ENCODE data around the gene MAPK1.
"Not testable (repeated sequence)": the region's sequence is repeated elsewhere in the genome, so short reads cannot be mapped to it uniquely, and the experiment has no call there.

GRCh38 chr22:21716395-21717122 is 150.9 kb downstream of the MAPK1 start:
- not testable (repeated sequence) for TF ChIP-seq CTCF (conservative IDR thresholded peaks at IDR 0.05 in 1 of 2, IDR thresholded peaks at IDR 0.05 in 1 of 2; ENCODE audit: low read depth in 1 of 2, low read length in 2 of 2); EZH2 (IDR thresholded peaks at IDR 0.05; ENCODE audit: low read length, missing control alignments)

All from fibroblast of lung (primary cell).